ENCODE results near the gene VSNL1.

DNA sequence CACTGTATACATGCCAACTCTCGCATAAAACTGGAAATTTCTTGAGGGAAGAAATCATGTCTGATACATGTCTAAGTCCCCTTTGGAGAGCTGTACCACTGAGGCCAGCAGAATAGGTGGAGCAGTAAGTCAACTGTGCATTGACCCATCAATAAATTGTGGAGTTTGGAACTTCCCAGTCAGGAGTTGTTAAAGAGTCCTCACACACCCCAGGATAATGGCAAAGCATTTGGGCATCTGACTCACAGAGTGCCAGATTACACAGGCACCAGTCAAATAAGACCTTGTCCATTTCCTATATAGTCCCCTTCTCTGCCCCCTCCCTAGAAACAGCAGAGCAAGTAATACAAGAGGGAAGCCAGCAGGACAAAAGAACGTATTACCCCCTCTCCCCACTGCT lies 10.4 kb downstream of the VSNL1 start:
- TF ChIP-seq EZH2phosphoT487 (IDR thresholded peaks at IDR 0.05; ENCODE audit: borderline replicate concordance, low read depth) (no peak), TAF1 (IDR thresholded peaks at IDR 0.05; ENCODE audit: borderline replicate concordance, low read depth, low read length) (no peak), SMC3 (IDR thresholded peaks at IDR 0.05; ENCODE audit: low read depth, low read length) (no peak), JUND (IDR thresholded peaks at IDR 0.05) (no peak), POLR2AphosphoS5 (IDR thresholded peaks at IDR 0.05; ENCODE audit: low read depth, low read length) (no peak), TCF12 (IDR thresholded peaks at IDR 0.05) (no peak), MXI1 (IDR thresholded peaks at IDR 0.05; ENCODE audit: low read depth, low read length) (no peak)
- TF ChIP-seq, protein P1, sequence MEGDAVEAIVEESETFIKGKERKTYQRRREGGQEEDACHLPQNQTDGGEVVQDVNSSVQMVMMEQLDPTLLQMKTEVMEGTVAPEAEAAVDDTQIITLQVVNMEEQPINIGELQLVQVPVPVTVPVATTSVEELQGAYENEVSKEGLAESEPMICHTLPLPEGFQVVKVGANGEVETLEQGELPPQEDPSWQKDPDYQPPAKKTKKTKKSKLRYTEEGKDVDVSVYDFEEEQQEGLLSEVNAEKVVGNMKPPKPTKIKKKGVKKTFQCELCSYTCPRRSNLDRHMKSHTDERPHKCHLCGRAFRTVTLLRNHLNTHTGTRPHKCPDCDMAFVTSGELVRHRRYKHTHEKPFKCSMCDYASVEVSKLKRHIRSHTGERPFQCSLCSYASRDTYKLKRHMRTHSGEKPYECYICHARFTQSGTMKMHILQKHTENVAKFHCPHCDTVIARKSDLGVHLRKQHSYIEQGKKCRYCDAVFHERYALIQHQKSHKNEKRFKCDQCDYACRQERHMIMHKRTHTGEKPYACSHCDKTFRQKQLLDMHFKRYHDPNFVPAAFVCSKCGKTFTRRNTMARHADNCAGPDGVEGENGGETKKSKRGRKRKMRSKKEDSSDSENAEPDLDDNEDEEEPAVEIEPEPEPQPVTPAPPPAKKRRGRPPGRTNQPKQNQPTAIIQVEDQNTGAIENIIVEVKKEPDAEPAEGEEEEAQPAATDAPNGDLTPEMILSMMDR (IDR thresholded peaks at IDR 0.05) = no peak
- TF ChIP-seq, protein P2, sequence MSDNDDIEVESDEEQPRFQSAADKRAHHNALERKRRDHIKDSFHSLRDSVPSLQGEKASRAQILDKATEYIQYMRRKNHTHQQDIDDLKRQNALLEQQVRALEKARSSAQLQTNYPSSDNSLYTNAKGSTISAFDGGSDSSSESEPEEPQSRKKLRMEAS (IDR thresholded peaks at IDR 0.05; ENCODE audit: low read depth) = no peak

Data from SK-N-SH (cell line).